Activated T-helper 1 cell treated with anti-CD3 and anti-CD28 coated beads, Interleukin-2, amount 50 U/mL, for 16 hours (primary cell): ENCODE results near the gene MICAL3.

Experiments
- DNase-seq, 2 donors: peaks; one replicate each; pipeline ENCODE4 v3.0.0-alpha.2; 2020; ENCODE audit warnings: low read depth in 1 of 2, low spot score in 1 of 2

The MICAL3 gene

DNA sequence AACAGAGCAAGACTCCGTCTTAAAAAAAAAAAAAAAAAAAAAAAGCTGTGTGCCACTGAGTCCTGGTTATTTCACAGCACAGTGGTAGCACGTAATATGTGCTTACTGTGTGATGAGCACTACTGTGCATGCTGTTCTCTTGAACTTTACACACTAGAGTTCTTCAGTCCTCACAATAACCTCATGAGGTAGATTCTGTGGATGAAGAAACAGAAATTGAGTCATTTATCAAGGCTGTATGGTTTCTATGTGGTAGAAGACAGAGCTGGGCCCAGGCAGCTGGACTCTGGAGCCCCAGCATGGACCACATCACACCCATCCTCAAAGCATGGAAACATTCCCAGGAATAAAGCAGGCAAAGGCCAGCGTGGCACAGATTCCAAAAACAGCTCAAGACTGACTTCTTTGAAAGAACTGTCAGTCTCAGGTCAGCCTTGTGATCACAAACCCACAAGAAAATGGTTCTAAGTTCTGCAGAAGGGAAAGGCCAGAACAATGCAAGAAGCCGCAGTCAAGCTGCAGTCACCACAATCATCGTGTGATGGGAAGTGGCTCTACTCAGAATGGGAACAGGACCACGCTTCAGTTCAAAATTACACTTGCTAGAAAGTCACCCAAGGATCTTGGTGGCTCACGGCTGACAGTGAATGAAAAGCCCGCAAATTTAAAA is 49.5 kb downstream of the MICAL3 start:
- no peak for DNase-seq

DNA sequence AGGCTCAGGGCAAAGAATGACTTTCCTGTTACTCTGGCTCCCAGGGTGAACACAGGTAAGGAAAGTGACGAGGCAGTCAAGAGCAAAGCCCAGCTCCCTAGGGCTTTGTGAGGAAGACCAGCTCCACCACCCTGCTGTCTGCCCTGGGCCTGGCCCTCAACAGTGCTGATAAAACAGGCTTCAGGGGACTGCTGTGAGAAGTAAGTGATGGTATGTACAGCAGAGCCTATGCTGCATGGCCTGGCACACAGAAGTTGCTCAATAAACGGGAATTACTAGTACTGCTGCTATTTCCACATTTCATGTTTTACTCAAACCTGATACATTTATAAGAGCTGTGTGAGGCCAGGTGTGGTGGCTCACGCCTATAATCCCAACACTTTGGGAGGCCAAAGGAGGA is 50.3 kb downstream of the MICAL3 start:
- DNase-seq, result no peak

DNA sequence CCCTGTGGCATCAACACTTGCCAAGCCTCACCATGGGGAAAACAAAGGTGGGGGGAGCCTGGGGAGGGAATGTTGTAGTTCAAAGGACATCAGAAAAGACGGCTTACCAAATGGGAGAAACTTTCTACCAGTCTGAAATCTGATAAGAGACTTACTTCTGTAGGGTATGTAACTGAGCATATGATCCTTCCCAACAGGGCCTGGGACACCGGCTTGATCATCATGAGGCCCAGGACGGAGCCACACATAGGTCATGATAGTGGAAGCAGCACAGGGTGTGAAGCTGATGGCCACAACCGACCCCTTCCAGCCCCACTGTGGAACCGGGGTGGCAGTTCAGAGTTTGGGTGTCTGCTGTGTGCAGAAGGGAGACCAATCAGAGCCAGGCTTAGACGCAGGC is 51.1 kb downstream of the MICAL3 start:
- no peak for DNase-seq

DNA sequence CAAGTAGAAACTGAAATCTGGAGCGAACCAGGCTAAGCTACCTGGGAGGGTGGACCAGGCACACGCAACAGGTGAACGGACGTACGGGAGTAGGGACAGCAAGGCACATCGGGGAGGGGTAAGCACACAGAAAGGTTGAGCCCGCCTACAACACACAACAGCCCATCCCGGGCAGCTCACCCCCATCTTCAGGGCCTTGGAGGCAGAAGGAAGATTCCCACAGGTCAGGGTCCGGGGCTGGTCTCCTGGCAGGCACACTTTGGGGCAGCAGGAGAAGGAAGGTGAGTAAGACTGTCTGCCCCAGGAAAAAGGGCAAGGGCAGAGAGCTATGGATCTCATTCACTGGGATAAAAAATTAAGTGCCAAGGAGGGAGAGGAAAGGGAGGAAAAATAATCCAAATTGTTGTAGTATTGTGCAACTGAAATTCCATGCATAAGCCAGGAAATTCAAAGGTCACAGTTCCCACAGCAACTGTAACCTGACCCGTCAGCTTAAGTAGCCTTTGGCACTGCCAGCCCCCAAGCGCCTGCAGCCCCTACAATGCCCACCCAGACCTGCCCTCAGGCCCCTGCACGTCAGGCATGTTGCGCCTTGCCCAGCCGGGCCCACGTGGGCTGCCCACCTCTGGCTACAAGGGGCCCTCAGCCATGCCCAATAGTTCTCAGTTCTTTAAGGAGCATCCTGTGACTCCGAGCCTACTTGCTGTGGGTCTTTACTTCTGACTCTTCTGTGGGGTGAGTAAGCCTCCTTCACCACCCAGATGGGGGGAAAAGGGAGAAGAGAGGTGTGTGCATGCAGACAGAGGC is 51.8 kb downstream of the MICAL3 start:
- DNase-seq, result no peak

DNA sequence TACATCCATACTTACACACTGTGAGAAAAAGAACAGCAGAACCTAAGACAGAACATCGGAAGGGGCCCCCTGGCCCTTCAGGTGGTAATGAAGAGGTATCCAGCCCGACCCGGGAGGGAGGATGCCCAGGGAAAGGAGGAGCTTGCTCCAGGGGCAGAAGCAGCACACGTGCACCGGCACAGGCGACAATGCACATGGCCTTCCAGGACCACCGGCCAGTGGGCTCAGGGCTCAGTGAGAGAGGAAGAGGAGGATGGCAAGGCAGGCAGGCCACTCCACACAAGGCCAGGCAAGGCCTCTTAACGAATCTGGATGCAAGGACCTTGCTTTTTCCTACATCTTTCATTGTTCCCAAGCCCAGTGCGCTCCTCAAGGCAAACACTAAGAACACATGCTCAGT is 52.6 kb downstream of the MICAL3 start:
- DNase-seq, result no peak

DNA sequence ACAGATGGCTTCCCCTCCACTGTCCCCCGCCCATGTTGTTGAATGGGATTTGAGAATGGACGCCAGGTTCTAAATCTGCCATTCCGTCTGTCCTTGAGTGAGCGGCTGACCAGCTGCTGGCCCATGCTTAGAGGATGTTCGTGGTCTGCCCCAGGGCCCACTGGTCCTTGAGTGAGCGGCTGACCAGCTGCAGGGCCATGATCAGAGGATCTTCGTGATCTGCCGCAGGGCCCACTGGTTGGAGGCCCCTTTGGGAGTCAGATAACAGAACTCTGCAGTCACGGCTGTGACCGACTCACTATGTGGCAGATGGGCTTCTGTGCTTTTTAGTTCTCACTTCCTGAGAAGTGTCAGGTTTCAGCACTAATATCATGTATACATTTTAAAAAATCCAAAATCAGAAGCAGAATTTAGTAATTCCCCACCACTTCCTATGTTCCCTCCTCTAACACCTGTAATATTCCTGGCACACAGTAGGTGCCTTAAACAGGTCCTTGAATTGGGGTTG is 54.1 kb downstream of the MICAL3 start:
- no peak for DNase-seq

DNA sequence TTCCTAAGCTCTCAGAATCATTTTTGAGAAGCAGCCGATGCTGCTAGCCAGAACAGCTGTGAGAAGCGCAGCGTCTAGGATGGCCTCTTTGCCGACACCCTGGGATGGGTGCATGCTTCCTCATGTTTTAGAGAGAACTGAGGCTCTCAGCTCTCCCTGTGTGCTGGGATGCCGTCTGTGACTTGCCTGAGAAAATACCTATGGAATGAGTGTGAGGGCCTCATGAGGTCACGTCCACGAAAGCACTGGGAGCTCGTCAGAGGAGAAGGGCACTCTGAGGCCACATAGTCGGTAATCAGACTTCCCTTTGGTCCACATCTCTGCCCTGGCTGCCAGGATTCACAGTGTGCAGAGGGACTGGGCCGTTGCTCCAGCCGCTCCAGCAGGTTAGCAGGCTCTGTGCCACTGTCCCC is 54.7 kb downstream of the MICAL3 start:
- DNase-seq, result no peak

DNA sequence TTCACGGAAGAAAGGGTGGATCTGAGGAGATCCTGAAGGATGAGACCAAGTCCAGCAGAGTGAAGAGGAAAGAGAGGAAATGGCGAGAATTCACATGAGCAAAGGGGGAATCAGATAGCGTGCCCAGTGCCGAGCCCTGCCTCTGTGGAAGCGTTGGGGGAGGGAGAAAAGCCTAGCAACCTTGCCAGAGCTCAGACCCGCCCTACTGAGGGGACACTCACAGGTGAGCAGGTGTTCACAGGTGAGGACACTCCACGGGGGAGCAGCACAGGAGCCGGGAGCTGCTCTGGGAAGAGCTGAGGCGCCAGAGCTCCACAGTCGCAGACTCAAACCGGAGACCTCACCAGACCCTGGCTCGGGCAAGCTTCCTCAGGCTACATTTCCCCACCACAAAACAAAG is 56.2 kb downstream of the MICAL3 start:
- DNase-seq, result no peak

DNA sequence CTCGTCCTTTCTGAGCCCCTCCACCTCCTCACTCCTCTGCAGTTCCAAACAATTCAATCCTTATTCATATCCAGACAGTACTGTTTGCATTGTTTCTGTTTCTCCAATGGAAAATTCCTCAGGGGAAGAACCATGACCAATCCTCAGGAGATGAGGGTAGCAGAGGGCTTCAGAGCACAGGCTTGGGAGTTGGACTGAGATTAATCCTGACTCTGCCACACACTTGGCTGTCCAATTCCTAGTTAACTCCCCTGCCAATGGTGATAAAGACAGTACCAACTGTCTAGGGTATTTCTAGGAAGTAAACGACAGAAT is 58.0 kb downstream of the MICAL3 start:
- DNase-seq, result no peak

DNA sequence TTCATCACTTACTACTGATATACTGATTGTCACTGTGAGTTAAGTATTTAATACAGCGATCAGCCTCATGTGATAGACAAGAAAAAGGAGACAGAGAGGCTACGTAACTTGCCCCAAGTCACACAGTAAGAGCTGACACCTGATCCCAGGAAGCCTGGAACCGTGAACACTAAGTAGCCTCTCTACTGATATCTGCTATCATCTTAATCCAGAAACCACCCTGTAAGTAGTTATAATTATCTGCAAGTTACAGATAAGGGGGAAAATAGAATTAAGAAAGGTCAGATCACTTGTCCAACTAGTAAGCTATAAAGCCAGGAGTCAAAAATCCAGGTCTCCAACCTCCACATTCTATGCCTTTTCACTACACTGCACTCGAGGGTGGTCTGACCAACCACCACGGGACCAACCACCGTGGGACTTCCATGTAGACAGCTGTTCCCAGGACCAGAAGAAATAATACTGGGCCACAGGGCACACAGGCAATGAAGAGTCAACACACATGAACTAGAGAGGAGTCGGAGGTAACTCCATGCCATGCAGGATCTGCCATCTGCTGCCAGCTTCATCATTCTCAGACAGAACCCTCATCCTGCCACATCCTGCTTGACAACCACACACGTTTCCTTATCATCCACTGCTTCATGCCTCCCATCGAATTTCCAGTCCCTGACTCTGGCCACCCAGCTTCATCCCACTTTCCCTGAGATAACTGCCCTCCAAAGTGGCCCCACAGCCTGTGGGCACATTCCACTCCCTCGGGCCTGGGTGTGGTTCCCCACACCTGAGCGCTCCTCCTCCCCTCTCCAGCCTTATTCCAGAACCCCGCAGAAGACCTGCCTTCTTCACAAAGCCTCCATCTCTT is 58.6 kb downstream of the MICAL3 start:
- DNase-seq, result no peak

DNA sequence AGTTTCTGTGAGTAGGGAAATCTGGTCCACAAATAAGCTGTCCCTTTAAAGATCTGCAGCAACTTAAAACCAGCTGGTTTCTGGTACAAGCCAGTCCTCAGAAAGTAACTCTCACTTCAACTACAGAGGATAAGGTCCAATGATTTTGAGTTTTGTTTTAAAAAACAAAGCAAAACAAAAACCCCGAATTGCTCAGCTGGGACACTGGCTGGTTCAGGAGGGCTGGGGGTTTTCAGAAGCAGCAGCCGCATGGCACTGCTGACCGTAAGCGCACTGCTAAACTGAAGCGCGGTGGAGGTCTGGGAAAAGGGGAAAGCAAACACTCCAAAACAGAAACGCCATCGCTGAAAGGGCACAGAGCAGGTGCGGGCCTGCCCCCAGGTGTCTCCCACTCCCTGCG is 59.7 kb downstream of the MICAL3 start:
- no peak for DNase-seq

DNA sequence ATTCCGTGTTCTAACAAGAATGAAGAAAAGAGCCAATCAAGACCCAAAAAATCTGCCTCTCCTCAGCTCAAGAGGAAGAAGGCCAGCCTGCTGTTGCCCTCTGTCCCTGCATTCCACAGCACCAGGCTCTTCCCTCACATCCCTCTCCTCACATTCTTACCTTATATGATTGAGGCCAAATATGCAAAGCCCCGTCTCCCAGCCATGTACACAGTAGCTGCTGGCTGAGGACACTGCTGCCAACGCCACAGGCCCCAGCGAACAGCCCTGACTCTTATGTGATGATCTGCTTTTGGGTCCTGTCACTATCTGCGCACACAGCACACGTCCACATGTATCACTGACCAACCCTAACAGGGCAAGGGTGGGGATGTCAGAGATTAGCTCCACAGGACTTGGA is 60.2 kb downstream of the MICAL3 start:
- no peak for DNase-seq

DNA sequence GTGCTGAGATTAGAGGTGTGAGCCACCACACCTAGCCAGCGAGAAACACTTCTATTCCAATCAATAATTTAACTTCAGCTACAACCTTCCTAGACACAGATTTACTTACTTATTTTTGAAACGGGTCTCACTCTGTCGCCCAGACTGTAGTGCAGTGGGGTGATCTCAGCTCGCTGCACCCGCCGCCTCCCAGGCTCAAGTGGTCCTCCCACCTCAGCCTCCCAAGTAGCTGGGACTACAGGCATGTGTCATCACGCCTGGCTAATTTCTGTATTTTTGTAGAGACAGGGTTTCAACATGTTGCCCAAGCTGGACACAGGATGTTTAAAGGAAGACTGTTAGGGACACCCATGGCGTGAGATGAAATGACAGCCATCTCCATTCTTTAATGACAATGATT is 61.3 kb downstream of the MICAL3 start:
- no peak for DNase-seq

DNA sequence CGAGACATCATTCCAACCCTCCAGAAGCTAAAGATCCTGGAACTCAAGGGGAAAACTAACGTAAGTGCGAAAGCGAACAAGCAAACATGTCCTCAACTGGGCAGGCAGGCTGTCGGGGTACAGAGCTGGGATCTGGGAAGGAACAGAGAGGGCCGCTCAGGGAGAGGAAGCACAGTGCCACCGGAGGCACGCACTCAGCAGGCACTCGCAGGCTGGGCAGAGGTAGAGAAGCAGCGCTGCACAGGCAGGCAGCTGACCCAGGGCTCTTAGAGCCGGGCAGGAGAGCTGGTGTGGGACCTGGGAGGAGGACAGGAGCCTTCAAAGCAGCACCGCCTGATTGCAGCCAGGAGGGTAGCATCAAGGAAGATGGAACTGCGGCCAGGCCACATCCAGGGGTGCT is 62.2 kb downstream of the MICAL3 start:
- DNase-seq, result no peak

DNA sequence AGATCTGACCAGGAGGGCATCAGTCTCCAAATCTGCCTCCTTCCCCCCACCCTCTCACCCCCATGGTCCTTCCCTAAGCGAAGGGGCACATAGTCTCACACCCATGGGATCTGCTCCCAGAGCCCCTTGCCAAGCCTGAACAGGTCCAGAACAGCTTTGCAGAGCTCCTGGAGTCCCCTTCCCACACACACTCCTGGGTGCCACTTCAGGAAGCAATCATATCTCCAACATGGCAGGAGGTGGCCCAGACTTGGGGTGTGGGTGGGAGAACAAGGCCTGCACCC is 63.0 kb downstream of the MICAL3 start:
- DNase-seq, result no peak

DNA sequence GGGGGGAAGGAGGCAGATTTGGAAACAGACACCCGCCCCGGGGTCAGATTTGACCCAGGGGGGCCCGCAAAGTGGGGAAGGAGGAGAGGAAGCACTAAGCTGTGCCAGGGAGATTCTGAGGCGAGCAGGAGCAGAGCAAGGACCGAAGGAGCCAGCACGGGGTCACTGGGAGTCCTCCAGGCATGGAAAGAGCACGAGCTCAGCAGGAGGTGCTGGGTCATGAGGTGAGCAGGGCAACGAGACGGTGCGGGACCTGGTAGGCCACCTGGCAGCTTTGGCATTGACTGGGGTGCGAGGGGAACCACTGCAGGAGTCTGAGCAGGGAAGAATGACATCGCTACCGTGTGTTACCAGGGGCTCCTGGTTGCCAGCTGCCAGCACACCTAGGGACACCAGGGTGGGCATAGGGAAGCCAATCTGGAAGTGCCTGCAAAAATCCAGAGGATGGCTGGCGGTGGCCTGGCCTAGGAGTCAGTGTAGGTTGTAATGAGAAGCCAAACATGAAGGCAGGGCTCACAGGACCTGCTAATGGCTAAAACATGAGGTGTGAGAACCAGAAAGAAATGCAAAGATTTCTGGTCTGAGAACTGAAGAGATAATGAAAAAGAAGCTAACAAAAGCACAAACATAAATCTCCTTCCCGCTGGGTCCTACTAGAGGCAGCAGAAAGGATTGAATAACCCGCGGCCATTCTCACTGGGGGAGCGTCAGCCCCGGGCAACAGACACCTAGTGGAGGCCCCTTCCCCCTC is 63.5 kb downstream of the MICAL3 start:
- DNase-seq, result no peak

DNA sequence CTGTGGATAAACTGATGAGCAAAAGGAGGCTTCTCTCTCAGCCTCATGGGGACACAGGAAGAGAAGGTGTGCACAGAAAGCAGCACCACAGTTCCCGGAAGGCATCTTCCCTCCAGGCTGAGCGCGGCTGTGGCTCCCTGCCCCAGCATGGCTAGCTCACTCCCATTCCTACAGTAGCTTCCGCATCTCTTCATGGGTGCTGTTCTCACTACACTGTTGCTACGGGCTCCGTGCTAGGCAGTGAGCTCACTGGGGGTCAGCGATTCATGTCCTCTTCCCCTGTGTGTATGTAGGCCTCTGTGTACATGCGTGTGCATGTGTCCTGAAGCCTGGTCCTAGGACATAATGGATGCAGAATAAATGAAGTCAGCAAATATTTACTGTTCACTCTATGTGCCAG is 64.3 kb downstream of the MICAL3 start:
- DNase-seq, result no peak

DNA sequence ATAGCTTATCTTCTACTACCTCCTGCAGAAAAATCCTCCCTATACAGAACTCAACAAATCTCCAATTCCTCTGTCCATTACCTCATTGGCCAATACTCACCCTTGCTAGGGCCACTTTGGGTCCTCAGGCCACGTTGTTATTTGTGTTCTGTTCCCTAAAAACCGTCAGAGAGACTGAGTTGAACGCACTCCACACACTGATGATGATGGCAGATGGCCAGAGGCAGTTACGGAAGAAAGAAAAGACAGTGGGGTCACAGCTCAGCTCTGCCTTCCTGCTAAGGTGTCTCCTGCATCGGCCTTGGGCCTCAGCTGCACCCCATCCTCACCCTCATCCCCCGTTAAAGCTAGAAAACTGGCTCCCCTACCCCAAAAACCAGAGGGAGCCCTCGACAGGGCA is 66.2 kb downstream of the MICAL3 start:
- DNase-seq, result no peak

DNA sequence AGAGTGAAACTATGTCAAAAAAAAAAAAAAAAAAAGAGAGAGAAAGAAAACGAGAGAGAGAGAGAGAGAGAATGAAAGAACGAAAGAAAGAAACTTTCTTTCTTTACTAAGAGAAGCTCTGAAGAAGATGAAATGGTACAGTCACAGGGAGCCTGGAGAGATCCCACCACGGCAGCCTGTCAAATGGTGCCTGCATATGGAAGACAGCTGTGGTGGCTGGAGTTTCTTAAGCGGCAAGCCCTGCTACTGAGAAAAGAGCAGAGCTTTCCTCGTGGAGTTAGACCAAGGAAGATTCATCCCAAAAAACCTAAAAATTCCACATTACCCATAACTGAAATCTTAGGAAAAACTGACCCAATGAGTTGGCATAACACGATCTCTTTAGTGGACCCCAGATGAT is 66.7 kb downstream of the MICAL3 start:
- DNase-seq, result no peak

DNA sequence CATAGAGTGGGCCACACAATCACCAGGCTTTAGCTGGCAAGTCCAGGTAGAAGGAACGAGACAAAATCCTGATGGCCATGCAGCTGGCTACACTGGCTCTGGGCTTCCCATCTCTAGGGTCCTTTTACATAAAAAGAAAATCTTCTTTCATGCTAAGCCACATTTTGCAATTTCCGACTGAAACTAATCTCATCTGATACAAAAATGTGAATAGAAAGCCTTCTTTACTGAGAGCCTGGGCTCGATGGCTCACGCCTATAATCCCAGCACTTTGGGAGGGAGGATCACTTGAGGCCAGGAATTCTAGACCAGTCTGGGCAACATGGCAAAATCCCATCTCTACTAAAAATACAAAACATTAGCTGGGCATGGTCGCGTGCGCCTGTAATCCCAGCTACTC is 67.2 kb downstream of the MICAL3 start:
- DNase-seq, result no peak

DNA sequence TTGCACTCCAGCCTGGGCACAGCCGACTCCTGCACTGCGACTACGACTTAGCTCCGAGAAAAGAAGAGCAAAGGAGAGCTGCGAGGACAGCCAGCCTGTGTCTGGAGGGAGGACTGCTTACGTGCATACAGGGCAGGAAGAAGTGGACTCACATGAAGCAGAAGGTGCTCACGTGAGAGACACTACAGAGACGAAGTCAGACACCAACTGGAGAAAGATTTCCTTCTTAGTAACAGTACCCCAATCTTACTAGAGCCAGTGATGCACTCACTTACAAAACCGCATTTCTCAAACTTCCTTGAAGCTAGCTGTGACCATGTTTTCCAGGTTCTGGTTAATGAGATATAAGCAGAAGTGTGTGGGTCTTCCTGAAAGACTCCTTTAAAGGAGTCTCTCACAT is 67.7 kb downstream of the MICAL3 start:
- DNase-seq, result no peak
